ENCODE data around the gene PTGER3.

- TF ChIP-seq CHD2 (IDR thresholded peaks at IDR 0.05; ENCODE audit: low read length, partially characterized antibody): no peak
- TF ChIP-seq TEAD4 (IDR thresholded peaks at IDR 0.05; ENCODE audit: borderline replicate concordance, insufficient read depth): no peak
- no peak for TF ChIP-seq USF1 (IDR thresholded peaks at IDR 0.05; ENCODE audit: borderline replicate concordance, low read depth)
- TF ChIP-seq POLR2AphosphoS5 (IDR thresholded peaks at IDR 0.05; ENCODE audit: low read depth, low read length): no peak
- no peak for TF ChIP-seq REST (IDR thresholded peaks at IDR 0.05; ENCODE audit: low read depth, low read length)
- TF ChIP-seq CTCF (IDR thresholded peaks at IDR 0.05): no peak
- no peak for TF ChIP-seq EZH2phosphoT487 (IDR thresholded peaks at IDR 0.05; ENCODE audit: borderline replicate concordance, low read depth)
- TF ChIP-seq JUND (IDR thresholded peaks at IDR 0.05): no peak
- no peak for TF ChIP-seq SMC3 (IDR thresholded peaks at IDR 0.05; ENCODE audit: low read depth, low read length)
- no peak for TF ChIP-seq USF2 (IDR thresholded peaks at IDR 0.05; ENCODE audit: borderline replicate concordance, low read depth, low read length)
- TF ChIP-seq MXI1 (IDR thresholded peaks at IDR 0.05; ENCODE audit: low read depth, low read length): no peak
These were observed 70.0 kb downstream of the PTGER3 start for GRCh38 chr1:70977575-70977974.

Data from SK-N-SH (cell line).